Keratinocyte (primary cell): Measurements from ENCODE around the gene TTLL5.

Source experiments
- CTCF ChIP-seq, 3 experiments: IDR thresholded peaks in 1 of 3; conservative IDR thresholded peaks in 1 of 3; optimal IDR thresholded peaks in 1 of 3; 2 replicates in 2 of 3; 3 replicates in 1 of 3; pipeline versions ENCODE3 to v1.5.1; 2011; ENCODE audit warnings: low read length in 3 of 3, mild to moderate bottlenecking in 3 of 3, moderate library complexity in 2 of 3, control low read depth in 1 of 3, inconsistent platforms in 1 of 3; ENCODE audit not compliant: insufficient read depth in 2 of 3; ENCODE audit errors: extremely low read depth in 1 of 3
- EZH2 ChIP-seq: IDR thresholded peaks from one replicate; pipeline ENCODE4 v1.6.1; 2012; ENCODE audit warnings: inconsistent platforms, mild to moderate bottlenecking, low read length, moderate library complexity

DNA sequence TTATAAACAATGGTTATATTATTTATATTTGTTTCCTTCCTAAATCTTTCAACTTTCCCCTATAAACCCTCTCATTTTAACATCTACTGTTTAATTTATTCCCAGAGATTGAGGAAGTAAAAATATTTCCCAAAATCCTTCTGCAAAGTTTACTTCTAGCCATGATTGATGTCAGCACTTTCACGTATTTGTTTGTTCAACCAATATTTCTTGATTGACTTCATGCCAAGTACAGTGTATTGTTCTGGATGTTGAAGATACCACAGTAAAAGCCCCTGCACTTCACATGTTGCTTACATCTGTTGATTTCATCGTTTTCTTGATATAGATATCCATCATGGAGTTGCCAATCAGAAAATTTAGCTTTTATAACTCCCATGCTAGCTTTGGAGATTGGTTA is 81.8 kb downstream of the TTLL5 start:
- TF ChIP-seq EZH2 (no peak), CTCF (optimal IDR thresholded peaks at IDR 0.05 in 1 of 3, IDR thresholded peaks at IDR 0.05 in 1 of 3, conservative IDR thresholded peaks at IDR 0.05 in 1 of 3; ENCODE audit: extremely low read depth in 1 of 3, insufficient read depth in 2 of 3, low read length in 3 of 3) (no peak)
